Mesodermal cell (in vitro differentiated cells): Measurements from ENCODE around the gene ARHGEF7.
"Not testable (repeated sequence)": the region's sequence is repeated elsewhere in the genome, so short reads cannot be mapped to it uniquely, and the experiment has no call there.

Experiments used
- H3K27ac ChIP-seq: 2 replicates; pipeline ENCODE4 v1.7.0; 2013; ENCODE audit warnings: mild to moderate bottlenecking, low read depth, low read length, moderate library complexity; ENCODE audit not compliant: severe bottlenecking
- H3K36me3 ChIP-seq: 2 replicates; pipeline ENCODE4 v1.7.1; 2013; ENCODE audit warnings: mild to moderate bottlenecking, low read length, moderate library complexity; ENCODE audit not compliant: control insufficient read depth, insufficient read depth
- H3K4me1 ChIP-seq: one replicate; pipeline ENCODE4 v1.7.1; 2013; ENCODE audit warnings: mild to moderate bottlenecking, low read length; ENCODE audit not compliant: insufficient read depth, control insufficient read depth, poor library complexity, severe bottlenecking
- H3K4me3 ChIP-seq: 2 replicates; pipeline ENCODE4 v1.7.0; 2013; ENCODE audit warnings: low read length, control low read depth, mild to moderate bottlenecking; ENCODE audit not compliant: insufficient read depth, poor library complexity, severe bottlenecking; ENCODE audit errors: extremely low read depth
- H3K9me3 ChIP-seq: 2 replicates; pipeline ENCODE4 v1.7.1; 2013; ENCODE audit warnings: mild to moderate bottlenecking, low read length, moderate library complexity; ENCODE audit not compliant: control insufficient read depth
- WGBS, 2 experiments: methylation state at CpG; one replicate each; pipeline ENCODE4 v1.1.5; 2013; ENCODE audit warnings: missing lambda C conversion rate in 2 of 2; ENCODE audit not compliant: insufficient coverage in 2 of 2; 5-methylcytosine and 5-hydroxymethylcytosine counted together

The ARHGEF7 gene

GRCh38 chr13:111198732-111199378 is 83.7 kb downstream of the ARHGEF7 start:
- Histone ChIP-seq H3K4me1 (peaks cover 35% of the 10 kb centered on the region), H3K36me3 (peaks cover 25% of the 10 kb centered on the region)
- H3K4me3 ChIP-seq, H3K9me3 ChIP-seq, H3K27ac ChIP-seq: not testable (repeated sequence)
- 86 to 88% methylated on average over 5 of the region's 6 CpGs for WGBS, 2 experiments

DNA sequence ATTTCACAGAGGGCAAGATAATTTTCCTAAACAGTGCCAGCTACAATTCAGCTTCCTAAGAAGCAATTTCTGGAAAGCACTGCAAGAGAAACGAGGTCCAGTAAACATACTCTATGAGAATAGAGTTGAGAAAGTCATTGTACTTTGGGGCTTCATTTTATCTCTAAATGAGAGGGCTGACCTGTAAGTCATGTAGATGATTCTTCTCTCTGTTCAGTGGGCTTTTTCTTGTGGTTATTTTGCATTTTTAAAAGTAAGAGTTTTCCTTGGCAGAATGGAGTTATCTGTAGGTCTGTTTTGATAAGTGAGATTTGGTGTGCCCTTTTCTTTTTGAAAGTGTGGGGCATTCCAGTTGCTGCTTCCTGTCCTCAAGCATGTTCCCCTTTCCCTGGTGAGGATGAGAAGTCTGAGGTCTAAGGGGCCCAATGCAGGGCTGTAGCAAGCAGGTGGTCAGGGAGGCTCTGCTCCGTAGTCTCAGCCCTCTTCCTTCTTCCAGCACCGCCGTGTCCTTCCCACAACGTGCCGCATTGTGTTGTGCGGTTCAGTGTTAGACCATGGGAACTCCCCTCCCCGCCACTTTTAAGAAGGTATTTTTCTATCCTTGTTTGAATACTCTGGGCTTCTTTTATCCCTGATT is 86.3 kb downstream of the ARHGEF7 start:
- Histone ChIP-seq H3K4me3 (no peak overlapping the region), H3K9me3 (no peaks in the 10 kb centered on the region), H3K36me3 (peaks cover 29% of the 10 kb centered on the region), H3K4me1 (peaks cover 36% of the 10 kb centered on the region), H3K27ac (no peak overlapping the region)
- 93 to 100% methylated on average over 2 to 4 of the region's 8 CpGs for WGBS, 2 experiments

DNA sequence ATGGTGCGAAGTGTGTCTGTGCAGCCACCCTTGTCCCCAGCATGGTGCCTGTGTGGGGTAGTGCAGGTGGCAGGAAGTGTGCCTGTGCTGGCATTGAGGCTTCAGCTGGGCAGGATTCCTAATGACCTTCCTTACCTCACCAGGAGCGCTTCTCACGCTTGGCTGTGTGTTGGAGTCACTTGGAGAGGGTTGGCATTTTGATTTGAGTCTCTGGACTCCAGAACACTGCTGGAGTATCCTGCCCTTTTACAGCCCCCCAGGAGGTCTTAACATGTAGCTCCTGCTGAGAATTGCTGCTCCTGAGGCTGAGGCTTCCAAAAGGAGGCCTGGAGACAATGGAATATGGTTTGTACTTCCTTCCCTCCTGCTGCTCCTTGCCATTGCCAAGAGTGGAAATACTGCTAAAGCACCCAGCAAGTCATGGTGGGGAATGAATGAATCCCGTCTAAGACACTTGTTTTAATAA is 87.1 kb downstream of the ARHGEF7 start:
- peak overlapping the region; percentile 79 for H3K27ac ChIP-seq
- WGBS, 2 experiments = 67 to 100% methylated on average over 1 of the region's 4 CpGs
- H3K36me3 ChIP-seq = peaks cover 25% of the 10 kb centered on the region
- no peak overlapping the region for H3K4me3 ChIP-seq
- peaks cover 36% of the 10 kb centered on the region for H3K4me1 ChIP-seq
- no peaks in the 10 kb centered on the region for H3K9me3 ChIP-seq

DNA sequence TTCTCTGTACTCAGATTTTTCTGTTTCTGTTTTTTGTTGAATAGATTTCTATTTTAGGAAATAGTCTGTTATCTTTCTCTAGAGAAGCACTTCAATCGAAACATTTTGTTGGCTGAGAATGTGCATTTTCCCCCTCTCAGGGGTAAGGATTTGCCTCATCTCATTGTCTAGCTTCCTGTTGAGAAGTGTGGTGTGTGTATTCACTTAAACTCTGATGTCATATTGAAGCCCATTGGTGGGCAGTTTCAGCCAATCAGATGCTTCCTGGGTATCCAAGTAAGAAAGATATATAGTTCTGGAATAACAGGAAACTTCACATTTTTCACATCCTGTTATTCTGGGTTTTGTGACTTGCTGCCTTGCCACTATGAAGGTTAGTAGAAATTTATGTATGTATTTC is 87.6 kb downstream of the ARHGEF7 start:
- 80% methylated on average over 1 of the region's 1 CpG; no CpG with 5 or more reads in 1 of the 2 experiments for WGBS, 2 experiments
- H3K4me3 ChIP-seq = peak overlapping the region; percentile 6
- peaks cover 21% of the 10 kb centered on the region for H3K36me3 ChIP-seq
- H3K27ac ChIP-seq = peak overlapping the region; percentile 79
- no peaks in the 10 kb centered on the region for H3K9me3 ChIP-seq
- H3K4me1 ChIP-seq = peaks cover 36% of the 10 kb centered on the region

GRCh38 chr13:111203736-111204389 is 88.8 kb downstream of the ARHGEF7 start:
- no peak overlapping the region for H3K27ac ChIP-seq

DNA sequence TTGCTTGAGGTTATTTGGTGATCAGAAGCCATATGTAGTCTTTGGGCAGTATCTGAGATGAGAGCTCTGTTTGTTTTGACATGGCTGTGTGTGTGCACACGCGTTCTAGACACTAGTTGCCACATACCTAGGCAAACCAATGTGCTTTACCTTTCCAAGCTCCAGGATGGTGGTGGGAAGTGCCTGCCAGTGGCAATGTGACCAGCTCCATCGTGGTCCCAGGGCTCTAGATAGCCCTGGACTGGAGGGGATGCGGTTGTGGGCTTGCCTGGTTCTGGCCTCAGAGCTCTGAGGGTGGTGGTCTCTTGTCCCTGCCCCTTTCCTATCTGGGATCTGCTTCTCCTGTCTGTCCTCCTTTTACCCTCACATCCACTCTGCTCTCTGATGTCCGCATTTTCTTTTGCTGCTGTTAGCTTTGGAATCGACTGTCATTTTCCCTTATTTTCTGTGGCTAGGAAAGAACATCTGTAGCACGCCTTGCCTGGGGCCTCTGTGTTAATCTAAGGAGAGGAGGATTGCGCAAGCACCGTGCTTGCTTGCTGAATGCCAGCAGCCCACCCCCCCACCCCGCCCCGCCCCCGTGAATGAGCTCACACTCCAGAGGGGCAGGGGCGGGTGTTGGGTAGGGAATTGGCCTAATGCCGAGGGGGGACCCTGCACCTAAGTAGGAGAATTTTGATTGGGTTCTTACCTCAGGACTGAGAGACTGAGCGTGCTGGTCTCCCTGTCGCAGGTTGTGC is 89.5 kb downstream of the ARHGEF7 start:
- 47 to 52% methylated on average over 3 to 7 of the region's 16 CpGs for WGBS, 2 experiments
- Histone ChIP-seq H3K36me3 (peaks cover 8% of the 10 kb centered on the region), H3K4me1 (peaks cover 50% of the 10 kb centered on the region), H3K4me3 (no peak overlapping the region), H3K9me3 (no peaks in the 10 kb centered on the region), H3K27ac (no peak overlapping the region)

More at GRCh38 chr13:111203736-111204389, 88.8 kb downstream of the ARHGEF7 start:
- Histone ChIP-seq H3K36me3 (peaks cover 10% of the 10 kb centered on the region), H3K4me3 (peak overlapping the region; percentile 9), H3K9me3 (no peaks in the 10 kb centered on the region), H3K4me1 (peaks cover 43% of the 10 kb centered on the region)
- WGBS, 2 experiments = 75 to 78% methylated on average over 6 to 9 of the region's 11 CpGs

DNA sequence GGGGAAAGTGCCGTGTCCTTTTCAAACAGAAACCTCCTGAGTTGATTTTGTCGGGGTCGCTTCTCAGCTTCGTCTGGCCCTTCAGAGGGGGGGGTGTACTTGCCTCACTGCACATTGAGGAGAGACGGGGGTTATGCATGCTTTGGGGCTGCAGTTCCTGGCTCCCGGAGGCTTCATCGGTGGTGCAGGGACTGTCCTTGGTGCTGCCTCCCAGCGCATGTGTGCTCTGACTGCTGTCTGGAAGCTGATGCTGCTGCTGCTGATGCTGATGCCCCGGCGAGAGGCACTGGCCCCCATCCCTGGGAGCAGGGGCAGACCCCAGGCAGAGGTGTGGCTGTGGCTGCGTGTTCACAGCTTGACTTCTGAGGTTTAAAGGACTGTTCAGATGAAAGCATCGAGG is 91.0 kb downstream of the ARHGEF7 start:
- no peaks in the 10 kb centered on the region for H3K9me3 ChIP-seq
- 84% methylated on average over 6 to 7 of the region's 12 CpGs for WGBS, 2 experiments
- H3K27ac ChIP-seq = no peak overlapping the region
- H3K36me3 ChIP-seq = peaks cover 6% of the 10 kb centered on the region
- peaks cover 59% of the 10 kb centered on the region for H3K4me1 ChIP-seq
- H3K4me3 ChIP-seq = no peak overlapping the region

GRCh38 chr13:111209613-111210012 is 94.5 kb downstream of the ARHGEF7 start:
- peak overlapping the region; percentile 98 for H3K27ac ChIP-seq
- no peaks in the 10 kb centered on the region for H3K9me3 ChIP-seq
- WGBS, 2 experiments = 80 to 95% methylated on average over 6 to 8 of the region's 9 CpGs
- no peak overlapping the region for H3K4me3 ChIP-seq
- H3K4me1 ChIP-seq = peaks cover 55% of the 10 kb centered on the region
- peaks cover 6% of the 10 kb centered on the region for H3K36me3 ChIP-seq

GRCh38 chr13:111210091-111210490 is 95.0 kb downstream of the ARHGEF7 start:
- WGBS, 2 experiments = 55 to 88% methylated on average over 1 to 4 of the region's 4 CpGs
- peak overlapping the region; percentile 98 for H3K27ac ChIP-seq
- peaks cover 57% of the 10 kb centered on the region for H3K4me1 ChIP-seq
- H3K9me3 ChIP-seq = no peaks in the 10 kb centered on the region
- H3K36me3 ChIP-seq = peaks cover 6% of the 10 kb centered on the region
- H3K4me3 ChIP-seq = no peak overlapping the region
